H1 (cell line): ENCODE data around the gene SPRR2B. TPM values are rescaled to one million over a fixed set of nuclear protein-coding genes. Genes with fewer than 3 reads are reported as not detected.

Experiments used
- ASH2L ChIP-seq: fragments of 200-600, 300-600 bp; sonication (generic); IDR thresholded peaks from one replicate; pipeline ENCODE4 v1.7.1; 2017; ENCODE audit warnings: low read length
- BACH1 ChIP-seq: IDR thresholded peaks from 2 replicates; pipeline ENCODE4 v1.6.1; 2012; ENCODE audit warnings: low read length, improper control_type of control experiment
- CBX5 ChIP-seq: fragments of 300-800, 300-1000 bp; sonication (generic); IDR thresholded peaks from 2 replicates; pipeline ENCODE4 v1.7.1; 2016; ENCODE audit warnings: antibody characterized with exemption, low read length, low read depth
- CBX8 ChIP-seq: fragments of 300-800, 300-1000 bp; sonication (generic); IDR thresholded peaks from 2 replicates; pipeline ENCODE4 v1.7.1; 2016; ENCODE audit warnings: low read depth, low read length, borderline replicate concordance
- CHD1 ChIP-seq: IDR thresholded peaks from 2 replicates; pipeline ENCODE4 v1.6.1; 2012; ENCODE audit warnings: low read depth, low read length, improper control_type of control experiment
- E2F6 ChIP-seq: IDR thresholded peaks from 2 replicates; pipeline ENCODE4 v1.6.1; 2012; ENCODE audit warnings: inconsistent platforms
- HDAC6 ChIP-seq: IDR thresholded peaks from one replicate; pipeline ENCODE4 v1.7.1; 2012; ENCODE audit warnings: low read depth, mild to moderate bottlenecking, inconsistent platforms, low read length, moderate library complexity
- KDM1A ChIP-seq: fragments of 200-600, 300-600 bp; sonication (generic); IDR thresholded peaks from 2 replicates; pipeline ENCODE4 v1.7.1; 2016; ENCODE audit warnings: mild to moderate bottlenecking, low read length, borderline replicate concordance
- RXRA ChIP-seq: IDR thresholded peaks from 2 replicates; pipeline ENCODE4 v1.6.1; 2011; ENCODE audit warnings: low read depth, mild to moderate bottlenecking, low read length, moderate library complexity; ENCODE audit not compliant: insufficient read depth
- SRF ChIP-seq: IDR thresholded peaks from 2 replicates; pipeline ENCODE4 v1.6.1; 2011; ENCODE audit warnings: mild to moderate bottlenecking, low read depth, low read length, moderate library complexity
- TCF12 ChIP-seq: IDR thresholded peaks from 2 replicates; pipeline ENCODE4 v1.6.1; 2011; ENCODE audit warnings: low read depth, mild to moderate bottlenecking, low read length
- polyA plus RNA-seq, 7 experiments: library from polyadenylated mRNA; depleted of rRNA in 3 of 7; stranded (reverse) in 5 of 7; unstranded in 2 of 7; fragments of >200 nt in 5 of 7; fragments of 200-250 nt in 2 of 7; gene quantifications; 1 replicate in 5 of 7; 2 replicates in 1 of 7; 4 replicates in 1 of 7; pipeline versions ENCODE4 v1.2.1 to v1.2.3, GENCODE V29; 2011 to 2013; ENCODE audit warnings: missing spikeins in 2 of 7, mixed read lengths in 2 of 7
- total RNA-seq: library from RNA; stranded (reverse); fragmentation: NEBNext Ultra II Directional; extraction: Animal tissue kit (Norgen Biotek cat#: 25700); gene quantifications from 2 replicates; pipeline ENCODE4 v1.2.1, GENCODE V29; 2021

SPRR2B gene
- total and polyA plus RNA-seq, 2 of the 8 experiments (the other 6 are each of a cell fraction or from before 2014, with no cell fraction given), result not detected

GRCh38 chr1:153058826-153059784 is 12.3 kb downstream of the SPRR2B start (continued):
- TF ChIP-seq RXRA, result no peak
- TF ChIP-seq TCF12, result no peak
- no peak for TF ChIP-seq CHD1
- TF ChIP-seq SRF, result no peak
- TF ChIP-seq HDAC6, result no peak
- TF ChIP-seq BACH1, result no peak
- no peak for TF ChIP-seq CBX5
- no peak for TF ChIP-seq CBX8
- TF ChIP-seq ASH2L, result no peak
- TF ChIP-seq KDM1A, result no peak
- no peak for TF ChIP-seq E2F6
